ENCODE measurements around the gene TCN1.
"Not testable (repeated sequence)": the region's sequence is repeated elsewhere in the genome, so short reads cannot be mapped to it uniquely, and the experiment has no call there.

Gene TCN1

GRCh38 chr11:59866397-59866796, at the start of gene TCN1:
Gene TCN1, minus strand, starts transcription at chr11:59866487. Its CDS starts 17 bp downstream, at chr11:59866470.
- DNase-seq = no peak

GRCh38 chr11:59903569-59903968, 37.3 kb upstream of the TCN1 start:
- not testable (repeated sequence) for DNase-seq

GRCh38 chr11:59901306-59901705, 35.0 kb upstream of the TCN1 start:
- no peak for DNase-seq

- no peak for DNase-seq
Observed at GRCh38 chr11:59900366-59901126, 34.3 kb upstream of the TCN1 start.

GRCh38 chr11:59899532-59899931, 33.2 kb upstream of the TCN1 start:
- no peak for DNase-seq

- DNase-seq = no peak
Observed at GRCh38 chr11:59898650-59899049, 32.4 kb upstream of the TCN1 start.

GRCh38 chr11:59898046-59898445, 31.8 kb upstream of the TCN1 start:
- DNase-seq = no peak

- DNase-seq = no peak
Observed at GRCh38 chr11:59894616-59895015, 28.3 kb upstream of the TCN1 start.

GRCh38 chr11:59891781-59892181, 25.5 kb upstream of the TCN1 start:
- DNase-seq = no peak

GRCh38 chr11:59887156-59887555, 20.9 kb upstream of the TCN1 start:
- not testable (repeated sequence) for DNase-seq

- DNase-seq = no peak
Observed at GRCh38 chr11:59883597-59883996, 17.3 kb upstream of the TCN1 start.

- DNase-seq = no peak
Observed at GRCh38 chr11:59879567-59879966, 13.3 kb upstream of the TCN1 start.

GRCh38 chr11:59878575-59878974, 12.3 kb upstream of the TCN1 start, which contains the start of gene OOSP3:
Gene OOSP3, plus strand, starts transcription at chr11:59878782. Its CDS starts 27 bp downstream, at chr11:59878809.
- no peak for DNase-seq

GRCh38 chr11:59877784-59878183, 11.5 kb upstream of the TCN1 start:
- DNase-seq = no peak

GRCh38 chr11:59877325-59877724, 11.0 kb upstream of the TCN1 start:
- DNase-seq = no peak

- DNase-seq = no peak
Observed at GRCh38 chr11:59875856-59876519, 9.7 kb upstream of the TCN1 start.

- no peak for DNase-seq
Observed at GRCh38 chr11:59872076-59872475, 5.8 kb upstream of the TCN1 start.

GRCh38 chr11:59867946-59868345, 1.7 kb upstream of the TCN1 start:
- DNase-seq = no peak

GRCh38 chr11:59866836-59867235, 549 bp upstream of the TCN1 start:
- DNase-seq = no peak

GRCh38 chr11:59865031-59865430, 1.3 kb downstream of the TCN1 start:
- DNase-seq = no peak

GRCh38 chr11:59862252-59862651, 4.0 kb downstream of the TCN1 start:
- DNase-seq = no peak

GRCh38 chr11:59859673-59860072, 6.6 kb downstream of the TCN1 start:
- DNase-seq = no peak

- no peak for DNase-seq
Observed at GRCh38 chr11:59857439-59858434, 8.6 kb downstream of the TCN1 start.
